Calu3 (cell line): ENCODE measurements around the gene ATP5PB. TPM values are rescaled to one million over a fixed set of nuclear protein-coding genes. Genes with fewer than 3 reads are reported as not detected.

ENCODE experiments used
- BruUV-seq: library from RNA; stranded (reverse); fragments of 400-500 nt; replicated peaks from 2 replicates; lab custom pipeline; 2021; lab: Mats Ljungman, UMichigan
- CTCF ChIA-PET: fragments of 300-600 bp; sonication (Branson Sonifier 250); formaldehyde crosslinking; loops from one replicate; lab custom pipeline; 2022; ENCODE audit warnings: antibody characterized with exemption; lab: Charles Lee
- DNase-seq: peaks from one replicate; pipeline ENCODE4 v3.0.0; 2022
- H3K27ac Mint-ChIP-seq: one replicate; pipeline ENCODE4 v1.8.0; 2022; ENCODE audit warnings: mixed read lengths; ENCODE audit not compliant: unreplicated experiment
- H3K27me3 Mint-ChIP-seq: one replicate; pipeline ENCODE4 v1.8.0; 2022; ENCODE audit warnings: mixed read lengths; ENCODE audit not compliant: unreplicated experiment
- H3K36me3 Mint-ChIP-seq: one replicate; pipeline ENCODE4 v1.8.0; 2022; ENCODE audit warnings: mild to moderate bottlenecking, moderate library complexity, mixed read lengths; ENCODE audit not compliant: insufficient read depth, unreplicated experiment
- H3K4me1 Mint-ChIP-seq: one replicate; pipeline ENCODE4 v1.8.0; 2022; ENCODE audit warnings: mild to moderate bottlenecking, low read depth, mixed read lengths; ENCODE audit not compliant: unreplicated experiment
- H3K4me3 Mint-ChIP-seq: one replicate; pipeline ENCODE4 v1.8.0; 2022; ENCODE audit warnings: mild to moderate bottlenecking, low read depth, moderate library complexity, mixed read lengths; ENCODE audit not compliant: unreplicated experiment
- H3K9me3 Mint-ChIP-seq: one replicate; pipeline ENCODE4 v1.8.0; 2022; ENCODE audit warnings: low read depth, mixed read lengths; ENCODE audit not compliant: unreplicated experiment
- intact Hi-C: fragments of 100-400 bp; cut with micrococcal nuclease; formaldehyde crosslinking; loops from one replicate; pipeline ENCODE4 v1.10.0; 2022; ENCODE audit not compliant: unreplicated experiment
- total RNA-seq: library from RNA; stranded (reverse); gene quantifications from 2 replicates; pipeline ENCODE4 v1.2.3, GENCODE V29; 2022
- TF ChIP-seq, protein P1 (sequence below): fragments of 200-600 bp; IDR thresholded peaks from one replicate; pipeline ENCODE4 v1.8.0; 2022; ENCODE audit warnings: antibody characterized with exemption; ENCODE audit not compliant: unreplicated experiment

Gene ATP5PB
- total RNA-seq, 1 experiment from 2014 or later: 157 TPM

DNA sequence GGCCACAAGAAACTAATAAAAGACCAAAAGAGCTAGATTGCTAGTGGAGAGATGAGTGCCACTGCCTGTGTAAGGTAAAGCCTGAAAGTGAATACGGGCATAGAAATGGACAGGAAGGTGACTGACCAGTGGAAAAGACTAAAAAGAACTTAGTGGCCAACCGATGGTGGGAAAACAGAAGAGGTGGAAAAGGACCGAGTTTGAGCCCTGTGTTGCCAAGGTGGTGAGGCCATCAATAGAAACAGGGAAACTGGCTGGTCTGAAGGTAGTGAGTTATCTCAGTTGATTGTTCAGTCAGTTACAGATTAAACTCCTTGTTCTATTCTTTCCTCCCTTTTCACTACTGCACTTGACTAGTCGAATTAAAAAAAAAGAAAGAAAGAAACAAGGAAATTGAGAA is 2.7 kb upstream of the ATP5PB start:
- H3K4me3 Mint-ChIP-seq: peak overlapping the region; percentile 96
- CTCF ChIA-PET: no interaction called here
- intact Hi-C loops: no loop called here
- no TSS peak for BruUV-seq
- H3K27ac Mint-ChIP-seq: peak overlapping the region; percentile 18
- no peak for DNase-seq
- H3K36me3 Mint-ChIP-seq: peaks cover 43% of the 10 kb centered on the region
- H3K4me1 Mint-ChIP-seq: peaks cover 31% of the 10 kb centered on the region
- H3K9me3 Mint-ChIP-seq: no peaks in the 10 kb centered on the region
- H3K27me3 Mint-ChIP-seq: no peaks in the 10 kb centered on the region
- TF ChIP-seq, protein P1, sequence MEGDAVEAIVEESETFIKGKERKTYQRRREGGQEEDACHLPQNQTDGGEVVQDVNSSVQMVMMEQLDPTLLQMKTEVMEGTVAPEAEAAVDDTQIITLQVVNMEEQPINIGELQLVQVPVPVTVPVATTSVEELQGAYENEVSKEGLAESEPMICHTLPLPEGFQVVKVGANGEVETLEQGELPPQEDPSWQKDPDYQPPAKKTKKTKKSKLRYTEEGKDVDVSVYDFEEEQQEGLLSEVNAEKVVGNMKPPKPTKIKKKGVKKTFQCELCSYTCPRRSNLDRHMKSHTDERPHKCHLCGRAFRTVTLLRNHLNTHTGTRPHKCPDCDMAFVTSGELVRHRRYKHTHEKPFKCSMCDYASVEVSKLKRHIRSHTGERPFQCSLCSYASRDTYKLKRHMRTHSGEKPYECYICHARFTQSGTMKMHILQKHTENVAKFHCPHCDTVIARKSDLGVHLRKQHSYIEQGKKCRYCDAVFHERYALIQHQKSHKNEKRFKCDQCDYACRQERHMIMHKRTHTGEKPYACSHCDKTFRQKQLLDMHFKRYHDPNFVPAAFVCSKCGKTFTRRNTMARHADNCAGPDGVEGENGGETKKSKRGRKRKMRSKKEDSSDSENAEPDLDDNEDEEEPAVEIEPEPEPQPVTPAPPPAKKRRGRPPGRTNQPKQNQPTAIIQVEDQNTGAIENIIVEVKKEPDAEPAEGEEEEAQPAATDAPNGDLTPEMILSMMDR: no peak

DNA sequence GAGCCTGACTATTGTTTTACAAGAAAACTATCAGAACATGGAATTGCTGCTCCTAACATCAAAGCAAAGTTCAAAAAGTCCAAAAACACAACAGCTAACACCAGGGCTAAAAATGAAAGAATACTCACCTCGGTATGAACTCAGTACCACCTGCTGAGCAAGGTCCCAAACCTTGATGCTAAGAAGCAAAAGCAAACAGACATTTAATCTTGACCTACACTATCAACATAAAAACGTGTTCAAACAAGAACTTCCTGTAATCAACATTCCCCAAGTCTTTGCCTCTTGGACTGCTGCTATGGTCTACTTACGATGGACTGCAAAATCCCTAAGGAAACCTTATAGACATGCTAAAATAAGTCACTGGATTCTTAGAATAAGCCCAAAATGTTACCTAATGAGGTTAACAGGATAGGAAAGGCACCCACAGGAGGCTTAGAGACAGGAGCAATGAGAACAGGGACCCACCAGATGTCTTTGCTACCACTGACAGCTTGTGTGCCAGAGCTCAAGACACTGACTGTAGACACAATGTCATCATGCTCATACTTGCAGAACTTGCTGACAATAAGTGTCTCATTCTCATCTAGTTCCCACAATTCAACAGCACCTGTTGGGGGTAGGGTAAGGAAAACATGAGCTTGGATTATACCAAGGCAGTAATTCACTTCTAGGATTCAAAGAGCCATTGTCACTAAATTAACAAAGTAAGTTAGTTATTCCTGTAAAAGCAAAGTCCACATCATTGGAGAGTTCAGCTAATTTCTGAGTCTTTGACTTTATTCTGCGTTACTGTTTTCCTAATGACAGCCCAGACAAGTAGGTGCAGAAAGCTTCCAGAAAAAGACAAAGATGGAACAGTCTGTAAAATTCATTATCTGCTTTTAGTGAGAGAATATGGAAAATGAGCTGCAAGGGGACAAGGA is 2.0 kb upstream of the ATP5PB start:
- H3K4me3 Mint-ChIP-seq: peak overlapping the region; percentile 96
- H3K27ac Mint-ChIP-seq: peak overlapping the region; percentile 18
- TF ChIP-seq, protein P1: no peak
- peaks cover 45% of the 10 kb centered on the region for H3K36me3 Mint-ChIP-seq
- BruUV-seq: TSS peak; percentile 34
- peaks cover 32% of the 10 kb centered on the region for H3K4me1 Mint-ChIP-seq
- no peaks in the 10 kb centered on the region for H3K9me3 Mint-ChIP-seq
- no peak for DNase-seq
- no peaks in the 10 kb centered on the region for H3K27me3 Mint-ChIP-seq
- CTCF ChIA-PET: no interaction called here
- intact Hi-C loops: no loop called here

DNA sequence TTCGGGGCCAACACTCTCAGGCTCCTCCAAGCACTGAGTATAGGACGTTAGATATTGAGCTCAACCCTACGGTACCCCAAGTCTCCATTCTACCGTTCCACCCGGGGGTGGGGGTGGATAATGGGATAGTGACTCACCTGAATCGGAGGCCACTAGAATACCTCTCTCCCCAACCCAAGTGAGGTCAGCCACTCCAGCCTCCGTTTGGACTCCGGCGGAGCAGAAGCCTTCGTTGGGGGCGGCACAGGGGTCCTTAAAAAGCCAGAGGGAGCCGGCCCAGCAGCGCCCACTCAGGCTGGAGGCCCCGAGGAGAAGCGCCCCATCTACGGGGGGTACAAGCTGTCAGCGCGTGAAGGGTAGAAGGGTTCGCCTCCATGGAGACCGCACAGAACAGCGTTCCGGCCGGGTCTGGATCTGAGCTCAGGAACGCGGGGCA is 764 bp upstream of the ATP5PB start:
- H3K9me3 Mint-ChIP-seq: no peaks in the 10 kb centered on the region
- peaks cover 32% of the 10 kb centered on the region for H3K4me1 Mint-ChIP-seq
- CTCF ChIA-PET: interaction anchor here (0.6 to 0.7 kb wide), 2 partner anchors 254 to 286 kb away, joined by 3 to 4 read pairs; no protein-coding TSS in a partner anchor
- H3K27me3 Mint-ChIP-seq: no peaks in the 10 kb centered on the region
- DNase-seq: peak; percentile 12
- peak overlapping the region; percentile 96 for H3K27ac Mint-ChIP-seq
- peak overlapping the region; percentile 96 for H3K4me3 Mint-ChIP-seq
- TF ChIP-seq, protein P1: no peak
- no TSS peak for BruUV-seq
- H3K36me3 Mint-ChIP-seq: peaks cover 45% of the 10 kb centered on the region
- intact Hi-C loops: no loop called here

DNA sequence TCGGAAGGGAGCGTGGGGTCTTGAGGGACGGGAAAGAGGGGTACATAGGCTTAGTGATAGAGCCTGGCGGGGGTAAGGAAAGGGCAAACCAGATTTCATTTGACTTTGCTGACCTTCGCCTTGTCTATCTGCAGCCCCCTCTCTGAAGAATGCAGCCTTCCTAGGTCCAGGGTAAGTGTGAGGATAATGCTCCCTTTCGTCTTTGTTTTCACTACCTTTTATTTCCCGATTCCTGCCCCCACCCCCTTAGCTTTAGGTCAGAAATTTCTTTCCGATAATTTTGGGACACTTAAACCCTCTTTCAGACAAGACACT is 396 bp downstream of the ATP5PB start:
- H3K36me3 Mint-ChIP-seq: peaks cover 45% of the 10 kb centered on the region
- no peaks in the 10 kb centered on the region for H3K27me3 Mint-ChIP-seq
- H3K4me3 Mint-ChIP-seq: peak overlapping the region; percentile 96
- no peak for DNase-seq
- TF ChIP-seq, protein P1: no peak
- BruUV-seq: no TSS peak
- intact Hi-C loops: no loop called here
- H3K9me3 Mint-ChIP-seq: no peaks in the 10 kb centered on the region
- peaks cover 32% of the 10 kb centered on the region for H3K4me1 Mint-ChIP-seq
- CTCF ChIA-PET: no interaction called here
- H3K27ac Mint-ChIP-seq: peak overlapping the region; percentile 96
